Spleen (tissue), 11 donors: ENCODE data around the gene HSCB. TPM values are rescaled to one million over a fixed set of nuclear protein-coding genes. Genes with fewer than 3 reads are reported as not detected.
"Not testable (repeated sequence)": the region's sequence is repeated elsewhere in the genome, so short reads cannot be mapped to it uniquely, and the experiment has no call there.

Experiments
- DNase-seq: peaks from one replicate; pipeline ENCODE4 v3.0.0-alpha.2; 2020
- H3K27ac ChIP-seq, 8 donors: fragments of 200-600 bp; sonication (generic) in 7 of 8; 1 replicate in 4 of 8; 2 replicates in 4 of 8; pipeline versions ENCODE4 v1.5.0 to v1.8.0; 2016 to 2021; ENCODE audit warnings: inconsistent platforms in 4 of 8, mild to moderate bottlenecking in 4 of 8, moderate library complexity in 1 of 8
- H3K27me3 ChIP-seq, 7 donors: fragments of 200-600 bp; sonication (generic) in 6 of 7; replicated peaks in 1 of 7; 1 replicate in 4 of 7; 2 replicates in 3 of 7; pipeline versions ENCODE4 v1.5.0 to v1.8.0; 2016 to 2021; ENCODE audit warnings: inconsistent platforms in 3 of 7, mild to moderate bottlenecking in 1 of 7
- H3K36me3 ChIP-seq, 6 donors: fragments of 200-600 bp; sonication (generic) in 5 of 6; 1 replicate in 4 of 6; 2 replicates in 2 of 6; pipeline versions ENCODE4 v1.5.0 to v1.8.0; 2016 to 2021; ENCODE audit warnings: inconsistent platforms in 2 of 6
- H3K4me1 ChIP-seq, 6 donors: fragments of 200-600 bp; sonication (generic) in 5 of 6; 1 replicate in 3 of 6; 2 replicates in 3 of 6; pipeline versions ENCODE4 v1.5.0 to v1.8.0; 2016 to 2021; ENCODE audit warnings: inconsistent platforms in 3 of 6
- H3K4me3 ChIP-seq, 8 donors: fragments of 200-600 bp; sonication (generic) in 7 of 8; 1 replicate in 4 of 8; 2 replicates in 4 of 8; pipeline versions ENCODE4 v1.5.0 to v1.8.0; 2016 to 2021; ENCODE audit warnings: inconsistent platforms in 4 of 8, mild to moderate bottlenecking in 4 of 8, moderate library complexity in 2 of 8
- H3K9me3 ChIP-seq, 8 donors: fragments of 200-600 bp; sonication (generic) in 7 of 8; 1 replicate in 4 of 8; 2 replicates in 4 of 8; pipeline versions ENCODE4 v1.5.0 to v1.8.0; 2016 to 2021; ENCODE audit warnings: inconsistent platforms in 4 of 8
- POLR2A ChIP-seq, 3 donors: fragments of 450-650 bp; IDR thresholded peaks; one replicate each; pipeline ENCODE4 v1.5.1; 2017; ENCODE audit warnings: antibody characterized with exemption in 3 of 3, mild to moderate bottlenecking in 1 of 3
- POLR2AphosphoS5 ChIP-seq, 3 donors: sonication (generic); formaldehyde crosslinking; IDR thresholded peaks; one replicate each; pipeline ENCODE4 v1.5.1; 2017; ENCODE audit warnings: antibody characterized with exemption in 3 of 3
- WGBS, 5 donors: extraction: QIAGEN DNeasy Blood & Tissue Kit in 3 of 5; methylation state at CpG; one replicate each; pipeline versions ENCODE4 v1.1.5 to v1.1.7; 2013 to 2018; 5-methylcytosine and 5-hydroxymethylcytosine counted together
- intact Hi-C: fragments of 100-400 bp; cut with DNase I; formaldehyde crosslinking; loops from one replicate; pipeline ENCODE4 v1.15.0; 2023; ENCODE audit warnings: low total_unique reads
- polyA plus RNA-seq, 3 donors: library from polyadenylated mRNA; stranded (reverse); fragments of 200-250 nt; gene quantifications; one replicate each; pipeline ENCODE4 v1.2.1, GENCODE V29; 2013
- total RNA-seq, 7 donors: library from RNA; depleted of rRNA in 3 of 7; stranded (reverse); fragments of >200 nt in 3 of 7; fragmentation: NEBNext Ultra II Directional in 4 of 7; extraction: Animal tissue kit (Norgen Biotek cat#: 25700) in 4 of 7; gene quantifications; one replicate each; pipeline versions ENCODE4 v1.1.0 to v1.2.1, GENCODE V29; 2016 to 2021
- TF ChIP-seq, protein P1 (sequence below), 11 experiments: fragments of 200-600 bp in 7 of 11; fragments of 450-650 bp in 4 of 11; sonication (generic) in 4 of 11; IDR thresholded peaks in 8 of 11; conservative IDR thresholded peaks in 3 of 11; 1 replicate in 7 of 11; 2 replicates in 4 of 11; pipeline versions ENCODE4 v1.4.0 to v1.8.0; 2016 to 2021; ENCODE audit warnings: antibody characterized with exemption in 11 of 11, inconsistent platforms in 4 of 11, mild to moderate bottlenecking in 1 of 11
- donor health status: healthy with polysubstance abuse.
- donor health status: DM: no; HTN: no; CAD: no; lungs with moderate emphysema.
- donor health status: DM: no; HTN: no; CAD: no.
- donor health status: Bipolar disorder and iron deficiency.
- donor health status: healthy.
- donor health status: DM: no; HTN: no; CAD: no.
- donor health status: DM: yes; HTN: yes; CAD: no.

Gene HSCB
- total and polyA plus RNA-seq, 10 donors, result 13.5 to 26.6 (median 19.0) TPM

GRCh38 chr22:28734393-28734792 is 7.4 kb upstream of the HSCB start:
- Histone ChIP-seq H3K9me3 (no peaks in the 10 kb centered on the region), H3K4me1 (no peaks in the 10 kb centered on the region), H3K36me3 (peaks cover 0 to 51% (median 9%) of the 10 kb centered on the region in 6 donors), H3K27me3 (no peaks in the 10 kb centered on the region), H3K27ac (no peak overlapping the region), H3K4me3 (no peak overlapping the region)
- TF ChIP-seq POLR2AphosphoS5 (IDR thresholded peaks at IDR 0.05) (no peak), POLR2A (IDR thresholded peaks at IDR 0.05) (no peak)
- TF ChIP-seq, protein P1, sequence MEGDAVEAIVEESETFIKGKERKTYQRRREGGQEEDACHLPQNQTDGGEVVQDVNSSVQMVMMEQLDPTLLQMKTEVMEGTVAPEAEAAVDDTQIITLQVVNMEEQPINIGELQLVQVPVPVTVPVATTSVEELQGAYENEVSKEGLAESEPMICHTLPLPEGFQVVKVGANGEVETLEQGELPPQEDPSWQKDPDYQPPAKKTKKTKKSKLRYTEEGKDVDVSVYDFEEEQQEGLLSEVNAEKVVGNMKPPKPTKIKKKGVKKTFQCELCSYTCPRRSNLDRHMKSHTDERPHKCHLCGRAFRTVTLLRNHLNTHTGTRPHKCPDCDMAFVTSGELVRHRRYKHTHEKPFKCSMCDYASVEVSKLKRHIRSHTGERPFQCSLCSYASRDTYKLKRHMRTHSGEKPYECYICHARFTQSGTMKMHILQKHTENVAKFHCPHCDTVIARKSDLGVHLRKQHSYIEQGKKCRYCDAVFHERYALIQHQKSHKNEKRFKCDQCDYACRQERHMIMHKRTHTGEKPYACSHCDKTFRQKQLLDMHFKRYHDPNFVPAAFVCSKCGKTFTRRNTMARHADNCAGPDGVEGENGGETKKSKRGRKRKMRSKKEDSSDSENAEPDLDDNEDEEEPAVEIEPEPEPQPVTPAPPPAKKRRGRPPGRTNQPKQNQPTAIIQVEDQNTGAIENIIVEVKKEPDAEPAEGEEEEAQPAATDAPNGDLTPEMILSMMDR (IDR thresholded peaks at IDR 0.05 in 8 of 11, conservative IDR thresholded peaks at IDR 0.05 in 3 of 11), result no peak
- 94 to 99% (median 97%) methylated on average over 6 of the region's 6 CpGs for WGBS, 5 donors
- no peak for DNase-seq
- intact Hi-C loops, result no loop called here

DNA sequence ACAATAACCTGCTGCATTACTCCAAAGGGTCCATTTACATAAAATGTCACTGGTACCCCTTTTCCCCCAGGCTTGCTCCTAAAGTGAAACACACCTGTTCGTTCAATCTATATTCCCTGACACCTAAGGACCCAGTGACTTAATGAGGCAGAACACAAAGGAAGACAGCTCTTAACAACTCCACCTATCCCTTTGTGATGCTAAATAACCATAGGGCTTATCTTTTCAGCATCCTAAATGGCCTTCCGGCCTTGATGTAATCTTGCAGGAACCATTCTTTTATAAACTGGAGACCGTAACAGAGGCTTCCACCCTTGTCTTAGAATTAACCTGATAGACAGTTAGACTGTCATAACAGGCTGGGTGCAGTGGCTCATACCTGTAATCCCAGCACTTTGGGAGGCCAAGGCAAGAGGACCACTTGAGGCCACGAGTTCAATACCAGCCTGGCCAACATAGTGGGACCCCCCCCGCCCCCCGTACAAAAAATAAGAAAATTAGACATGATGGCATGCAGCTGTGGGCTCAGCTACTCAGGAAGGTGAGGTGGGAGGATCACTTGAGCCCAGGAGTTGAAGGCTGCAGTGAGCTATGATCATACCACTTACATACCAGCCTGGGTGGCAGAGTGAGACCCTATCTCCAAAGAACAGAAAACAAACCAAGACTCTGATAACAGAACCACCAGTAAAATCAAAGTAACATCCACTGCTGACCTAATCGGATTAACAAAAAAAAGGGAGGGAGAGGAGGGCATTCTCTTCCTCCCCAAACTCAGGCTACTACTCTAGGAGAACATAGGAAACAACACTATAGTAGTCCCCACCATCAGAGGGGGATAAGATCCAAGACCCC is 5.3 kb upstream of the HSCB start:
- Histone ChIP-seq H3K9me3 (no peaks in the 10 kb centered on the region), H3K36me3 (peaks cover 0 to 40% (median 9%) of the 10 kb centered on the region in 6 donors), H3K4me1 (peaks cover 6 to 21% (median 9%) of the 10 kb centered on the region in 6 donors), H3K27me3 (no peaks in the 10 kb centered on the region), H3K4me3 (no peak overlapping the region), H3K27ac (no peak overlapping the region)
- TF ChIP-seq POLR2AphosphoS5 (IDR thresholded peaks at IDR 0.05) (no peak), POLR2A (IDR thresholded peaks at IDR 0.05) (no peak)
- TF ChIP-seq, protein P1 (IDR thresholded peaks at IDR 0.05 in 8 of 11, conservative IDR thresholded peaks at IDR 0.05 in 3 of 11), result no peak
- WGBS, 5 donors, result 83 to 86% (median 85%) methylated on average over 7 of the region's 7 CpGs
- DNase-seq, result no peak
- intact Hi-C loops, result no loop called here

DNA sequence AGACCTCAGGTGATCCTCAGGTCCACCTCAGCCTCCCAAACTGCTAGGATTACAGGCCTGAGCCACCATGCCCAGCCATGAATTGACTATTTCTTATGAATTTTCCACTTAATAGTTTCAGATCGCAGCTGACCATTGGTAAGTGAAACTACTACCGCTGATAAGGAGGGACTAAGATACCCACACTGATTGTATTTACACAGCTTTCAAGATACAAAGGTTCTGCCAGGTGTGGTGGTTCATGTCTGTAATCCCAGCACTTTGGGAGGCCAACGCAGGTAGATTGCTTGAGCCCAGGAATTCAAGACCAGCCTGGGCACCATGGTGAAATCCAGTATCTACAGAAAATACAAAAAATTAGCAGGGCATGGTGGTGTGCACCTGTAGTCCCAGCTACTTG is 4.1 kb upstream of the HSCB start:
- no peak for DNase-seq
- TF ChIP-seq POLR2AphosphoS5 (IDR thresholded peaks at IDR 0.05) (no peak), POLR2A (IDR thresholded peaks at IDR 0.05) (no peak)
- TF ChIP-seq, protein P1 (IDR thresholded peaks at IDR 0.05 in 8 of 11, conservative IDR thresholded peaks at IDR 0.05 in 3 of 11), result no peak
- peaks cover 0 to 29% (median 9%) of the 10 kb centered on the region in 6 donors for H3K36me3 ChIP-seq
- peaks cover 6 to 25% (median 11%) of the 10 kb centered on the region in 6 donors for H3K4me1 ChIP-seq
- H3K27ac ChIP-seq, result no peak overlapping the region
- 94 to 100% (median 99%) methylated on average over 3 of the region's 3 CpGs for WGBS, 5 donors
- intact Hi-C loops, result no loop called here
- no peaks in the 10 kb centered on the region for H3K27me3 ChIP-seq
- H3K4me3 ChIP-seq, result no peak overlapping the region
- H3K9me3 ChIP-seq, result no peaks in the 10 kb centered on the region

DNA sequence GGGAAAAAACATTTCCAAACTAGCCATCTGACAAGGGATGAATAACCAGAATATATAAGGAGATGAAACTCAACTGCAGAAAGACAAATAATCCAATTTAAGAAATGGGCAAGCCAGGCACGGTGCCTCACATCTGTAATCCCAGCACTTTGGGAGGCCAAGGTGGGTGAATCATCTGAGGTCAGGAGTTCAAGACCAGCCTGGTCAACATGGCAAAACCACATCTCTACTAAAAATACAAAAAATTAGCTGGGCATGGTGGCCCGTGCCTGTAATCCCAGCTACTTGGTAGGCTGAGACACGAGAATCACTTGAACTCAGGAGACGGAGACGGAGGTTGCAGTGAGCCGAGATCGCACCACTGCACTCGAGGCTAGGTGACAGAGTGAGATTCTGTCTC is 3.0 kb upstream of the HSCB start:
- DNase-seq, H3K27ac ChIP-seq, intact Hi-C loops, H3K4me3 ChIP-seq, H3K27me3 ChIP-seq, H3K9me3 ChIP-seq: not testable (repeated sequence)
- Histone ChIP-seq H3K36me3 (peaks cover 0 to 21% (median 5%) of the 10 kb centered on the region in 6 donors), H3K4me1 (peaks cover 6 to 36% (median 22%) of the 10 kb centered on the region in 6 donors)
- WGBS, 5 donors, result 90 to 97% (median 93%) methylated on average over 8 of the region's 8 CpGs
